ENCODE measurements around the gene LRRC27. TPM values are rescaled to one million over a fixed set of nuclear protein-coding genes. Genes with fewer than 3 reads are reported as not detected.
"Not testable (repeated sequence)": the region's sequence is repeated elsewhere in the genome, so short reads cannot be mapped to it uniquely, and the experiment has no call there.

LRRC27 gene
- total RNA-seq, 3 donors from 2014 or later, result 6.2 to 19.3 (median 8.2) TPM

DNA sequence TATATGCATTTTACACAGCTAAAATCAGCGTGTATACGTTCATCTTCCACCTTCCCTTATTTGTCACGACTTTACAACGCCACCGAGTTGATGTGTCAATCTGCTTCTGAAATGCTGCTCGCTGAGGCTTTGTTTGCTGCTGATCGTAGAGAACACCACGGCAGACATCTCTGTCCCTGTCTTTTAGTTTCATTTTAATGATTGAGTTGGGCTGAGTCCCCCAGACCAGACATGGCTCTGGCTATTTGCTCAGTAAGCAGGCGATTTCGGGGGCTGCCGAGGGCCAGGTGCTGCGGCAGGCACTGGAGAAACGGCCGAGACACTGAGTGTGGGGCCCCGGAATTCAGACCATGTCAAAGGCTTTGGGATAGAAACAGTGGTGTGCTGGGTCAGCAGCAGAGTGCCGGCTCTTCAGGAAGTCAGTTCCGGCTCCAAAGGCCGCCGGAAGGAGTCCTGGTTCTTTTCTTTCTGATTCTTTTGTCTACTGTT is 5.0 kb downstream of the LRRC27 start:
- Histone ChIP-seq H3K27me3 (no peaks in the 10 kb centered on the region), H3K36me3 (no peaks in the 10 kb centered on the region), H3K4me1 (peaks cover 0 to 6% of the 10 kb centered on the region in 2 donors), H3K27ac (peak overlapping the region in 1 of 2 donors; percentile 15), H3K9me3 (no peaks in the 10 kb centered on the region), H3K4me3 (peak overlapping the region; percentile 21 to 57 (median 45))
- no peak for DNase-seq (ENCODE audit: low spot score in 2 of 2)
- TF ChIP-seq, protein P1, sequence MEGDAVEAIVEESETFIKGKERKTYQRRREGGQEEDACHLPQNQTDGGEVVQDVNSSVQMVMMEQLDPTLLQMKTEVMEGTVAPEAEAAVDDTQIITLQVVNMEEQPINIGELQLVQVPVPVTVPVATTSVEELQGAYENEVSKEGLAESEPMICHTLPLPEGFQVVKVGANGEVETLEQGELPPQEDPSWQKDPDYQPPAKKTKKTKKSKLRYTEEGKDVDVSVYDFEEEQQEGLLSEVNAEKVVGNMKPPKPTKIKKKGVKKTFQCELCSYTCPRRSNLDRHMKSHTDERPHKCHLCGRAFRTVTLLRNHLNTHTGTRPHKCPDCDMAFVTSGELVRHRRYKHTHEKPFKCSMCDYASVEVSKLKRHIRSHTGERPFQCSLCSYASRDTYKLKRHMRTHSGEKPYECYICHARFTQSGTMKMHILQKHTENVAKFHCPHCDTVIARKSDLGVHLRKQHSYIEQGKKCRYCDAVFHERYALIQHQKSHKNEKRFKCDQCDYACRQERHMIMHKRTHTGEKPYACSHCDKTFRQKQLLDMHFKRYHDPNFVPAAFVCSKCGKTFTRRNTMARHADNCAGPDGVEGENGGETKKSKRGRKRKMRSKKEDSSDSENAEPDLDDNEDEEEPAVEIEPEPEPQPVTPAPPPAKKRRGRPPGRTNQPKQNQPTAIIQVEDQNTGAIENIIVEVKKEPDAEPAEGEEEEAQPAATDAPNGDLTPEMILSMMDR (IDR thresholded peaks at IDR 0.05), result no peak
- no peak for TF ChIP-seq POLR2A (IDR thresholded peaks at IDR 0.05)
- TF ChIP-seq POLR2AphosphoS5 (IDR thresholded peaks at IDR 0.05), result no peak
- intact Hi-C loops (cut with DNase I; ENCODE audit: low total_unique reads), result no loop called here

DNA sequence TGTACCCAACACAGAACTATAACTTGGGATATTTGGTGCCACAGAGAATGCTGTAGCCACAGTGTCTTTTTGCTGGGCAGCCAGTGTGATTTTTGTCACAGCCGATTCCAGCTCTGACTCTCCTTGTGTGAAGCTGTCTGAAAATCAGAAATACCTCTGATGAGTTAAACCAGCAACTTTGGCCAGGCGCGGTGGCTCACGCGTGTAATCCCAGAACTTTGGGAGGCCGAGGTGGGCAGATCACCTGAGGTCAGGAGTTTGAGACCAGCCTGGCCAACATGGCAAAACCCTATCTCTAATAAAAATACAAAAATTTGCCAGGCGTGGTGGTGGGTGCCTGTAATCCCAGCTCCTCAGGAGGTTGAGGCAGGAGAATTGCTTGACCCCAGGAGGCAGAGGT is 5.9 kb downstream of the LRRC27 start:
- H3K27me3 ChIP-seq; H3K9me3 ChIP-seq; H3K36me3 ChIP-seq; H3K27ac ChIP-seq; DNase-seq (ENCODE audit: low spot score in 2 of 2); intact Hi-C loops (cut with DNase I; ENCODE audit: low total_unique reads); H3K4me3 ChIP-seq; H3K4me1 ChIP-seq: not testable (repeated sequence)

DNA sequence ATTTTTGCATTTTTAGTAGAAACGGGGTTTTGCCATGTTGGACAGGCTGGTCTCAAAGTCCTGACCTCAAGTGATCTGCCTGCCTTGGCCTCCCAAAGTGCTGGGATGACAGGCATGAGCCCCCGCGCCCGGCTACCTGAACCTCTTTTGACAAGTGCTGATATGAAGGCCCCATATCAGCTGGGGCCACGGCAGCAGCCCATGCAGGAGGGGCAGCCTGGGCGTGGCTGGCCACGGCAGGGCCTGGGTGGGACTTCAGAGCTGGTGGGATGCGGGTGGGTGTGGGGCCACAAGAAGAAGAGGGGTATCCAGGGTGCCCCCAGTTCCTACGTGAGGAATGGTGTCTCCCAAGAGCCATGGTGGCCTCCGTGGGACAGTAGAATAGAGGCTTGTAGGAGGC is 6.9 kb downstream of the LRRC27 start:
- no peaks in the 10 kb centered on the region for H3K4me1 ChIP-seq
- no peaks in the 10 kb centered on the region for H3K36me3 ChIP-seq
- no peak overlapping the region for H3K27ac ChIP-seq
- intact Hi-C loops (cut with DNase I; ENCODE audit: low total_unique reads), result no loop called here
- no peaks in the 10 kb centered on the region for H3K27me3 ChIP-seq
- H3K9me3 ChIP-seq, result no peaks in the 10 kb centered on the region
- H3K4me3 ChIP-seq, result no peak overlapping the region
- no peak for TF ChIP-seq POLR2AphosphoS5 (IDR thresholded peaks at IDR 0.05)
- TF ChIP-seq POLR2A (IDR thresholded peaks at IDR 0.05), result no peak
- TF ChIP-seq, protein P1 (IDR thresholded peaks at IDR 0.05), result no peak
- DNase-seq (ENCODE audit: low spot score in 2 of 2), result no peak

DNA sequence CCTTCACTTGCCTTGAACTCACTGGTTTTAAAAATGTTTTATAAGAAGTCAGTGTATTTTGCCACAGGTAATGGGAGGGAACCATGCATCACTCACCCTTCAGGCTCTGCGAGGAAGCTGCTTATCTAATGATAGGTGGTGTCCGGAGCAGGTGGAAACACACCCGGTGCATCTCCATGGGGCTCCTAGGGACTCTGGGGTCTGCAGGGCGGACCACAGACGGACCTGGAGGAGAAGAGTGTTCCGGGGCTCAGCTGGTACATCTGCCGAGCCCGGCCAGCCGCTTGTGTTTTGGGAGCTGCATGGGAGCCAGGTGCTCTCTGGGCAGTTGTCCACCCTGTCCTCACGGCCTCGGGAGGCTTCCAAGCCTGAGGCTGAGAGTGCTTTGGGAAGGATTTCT is 7.3 kb downstream of the LRRC27 start:
- Histone ChIP-seq H3K27ac (no peak overlapping the region), H3K36me3 (no peaks in the 10 kb centered on the region), H3K4me3 (no peak overlapping the region), H3K4me1 (no peaks in the 10 kb centered on the region), H3K9me3 (no peaks in the 10 kb centered on the region), H3K27me3 (no peaks in the 10 kb centered on the region)
- TF ChIP-seq POLR2A (IDR thresholded peaks at IDR 0.05), result no peak
- TF ChIP-seq POLR2AphosphoS5 (IDR thresholded peaks at IDR 0.05), result no peak
- TF ChIP-seq, protein P1 (IDR thresholded peaks at IDR 0.05), result no peak
- no peak for DNase-seq (ENCODE audit: low spot score in 2 of 2)
- intact Hi-C loops (cut with DNase I; ENCODE audit: low total_unique reads), result no loop called here

- Histone ChIP-seq H3K27ac (no peak overlapping the region), H3K4me3 (no peak overlapping the region)
- no peak for DNase-seq (ENCODE audit: low spot score in 2 of 2)
These were observed 9.0 kb downstream of the LRRC27 start for GRCh38 chr10:132341017-132341416.

More at GRCh38 chr10:132341017-132341416, 9.0 kb downstream of the LRRC27 start:
- Histone ChIP-seq H3K27me3 (no peaks in the 10 kb centered on the region), H3K4me1 (no peaks in the 10 kb centered on the region), H3K9me3 (no peaks in the 10 kb centered on the region), H3K36me3 (no peaks in the 10 kb centered on the region)
- TF ChIP-seq, protein P1 (IDR thresholded peaks at IDR 0.05), result no peak
- TF ChIP-seq POLR2AphosphoS5 (IDR thresholded peaks at IDR 0.05) (no peak), POLR2A (IDR thresholded peaks at IDR 0.05) (no peak)
- intact Hi-C loops (cut with DNase I; ENCODE audit: low total_unique reads), result loop anchor here (5.0 kb wide), 1 partner anchor 234 kb away; no protein-coding TSS in a partner anchor

Data from breast epithelium (tissue), 4 donors.